K562 (cell line): Measurements from ENCODE around the gene HBB. TPM values are rescaled to one million over a fixed set of nuclear protein-coding genes. Genes with fewer than 3 reads are reported as not detected.
A peak's percentile ranks its signal among the peaks of the same experiment; 100 is the strongest.

Experiments
- COPS2 ChIP-seq: fragments of 450-650 bp; conservative IDR thresholded peaks from 2 replicates; pipeline ENCODE4 v1.6.1; 2016; ENCODE audit warnings: mild to moderate bottlenecking, moderate library complexity
- ESRRA ChIP-seq: fragments of 450-650 bp; IDR thresholded peaks from 2 replicates; pipeline ENCODE4 v1.6.1; 2014; ENCODE audit warnings: low read depth, mild to moderate bottlenecking, moderate library complexity, borderline replicate concordance
- MGA ChIP-seq: fragments of 450-650 bp; IDR thresholded peaks from 2 replicates; pipeline ENCODE4 v1.6.1; 2016; ENCODE audit warnings: mild to moderate bottlenecking, moderate library complexity
- NELFE ChIP-seq: IDR thresholded peaks from 2 replicates; pipeline ENCODE4 v1.6.1; 2011; ENCODE audit warnings: mild to moderate bottlenecking; ENCODE audit not compliant: insufficient read depth, insufficient read length
- POLR2G ChIP-seq: fragments of 200-400 bp; formaldehyde crosslinking; IDR thresholded peaks from 2 replicates; pipeline ENCODE4 v1.6.1; 2017; ENCODE audit warnings: low read depth, mild to moderate bottlenecking, antibody characterized with exemption, low read length, moderate library complexity
- PTTG1 ChIP-seq: fragments of 450-650 bp; IDR thresholded peaks from 2 replicates; pipeline ENCODE4 v1.6.1; 2016; ENCODE audit warnings: low read depth, mild to moderate bottlenecking, missing genetic modification characterization, missing compliant biosample characterization
- RBFOX2 ChIP-seq: fragments of 200-400 bp; formaldehyde crosslinking; IDR thresholded peaks from 2 replicates; pipeline ENCODE4 v1.6.1; 2017; ENCODE audit warnings: low read depth, mild to moderate bottlenecking, low read length, moderate library complexity
- RCOR1 ChIP-seq, 2 experiments: IDR thresholded peaks; 2 replicates each; pipeline ENCODE4 v1.6.1; 2012; ENCODE audit warnings: low read depth in 2 of 2, low read length in 2 of 2, borderline replicate concordance in 1 of 2, improper control_type of control experiment in 1 of 2
- SP2 ChIP-seq: IDR thresholded peaks from 2 replicates; pipeline ENCODE4 v1.6.1; 2011; ENCODE audit warnings: mild to moderate bottlenecking, low read depth, low read length, moderate library complexity; ENCODE audit not compliant: poor library complexity, severe bottlenecking; ENCODE audit errors: extremely low read depth
- TRIM24 ChIP-seq, 2 experiments: fragments of 450-650 bp; IDR thresholded peaks; 2 replicates each; pipeline ENCODE4 v1.6.1; 2016
- ZNF347 ChIP-seq: fragments of 450-650 bp; formaldehyde crosslinking; IDR thresholded peaks from 2 replicates; pipeline ENCODE4 v1.4.0; 2020; ENCODE audit warnings: low read depth, mild to moderate bottlenecking, moderate library complexity
- ZNF77 ChIP-seq: fragments of 250-450 bp; sonication (Bioruptor Pico); IDR thresholded peaks from 2 replicates; pipeline ENCODE4 v1.5.0; 2020
- polyA plus RNA-seq, 8 experiments: library from polyadenylated mRNA; depleted of rRNA in 4 of 8; stranded (reverse) in 5 of 8; unstranded in 3 of 8; fragments of >200 nt; fragmentation: Nextera tagmentation in 2 of 8; fragmentation: Illumina TruSeq in 1 of 8; extraction: Ambion mirVana in 2 of 8; extraction: Trizol in 1 of 8; gene quantifications; 2 replicates each; pipeline versions ENCODE4 v1.2.1 to v1.2.3, GENCODE V29; 2011 to 2014; ENCODE audit warnings: inconsistent platforms in 1 of 8, missing spikeins in 1 of 8
- total RNA-seq, 7 experiments: library from RNA; depleted of rRNA in 6 of 7; stranded (reverse); fragments of >200 nt in 6 of 7; fragmentation: Illumina TruSeq in 2 of 7; extraction: Trizol in 2 of 7; gene quantifications; 2 replicates each; pipeline versions ENCODE4 v1.2.1 to v1.2.3, GENCODE V29; 2011 to 2021; ENCODE audit warnings: low replicate concordance in 1 of 7

The HBB gene
- total and polyA plus RNA-seq, 9 of the 15 experiments (the other 6 are each of a cell fraction or from before 2014, with no cell fraction given): 0.33 to 3.4 (median 1.2) TPM; not detected in 2

- peak; percentile 40; the same call in 1 of the 2 replicates for TF ChIP-seq RBFOX2
- TF ChIP-seq NELFE: no peak
- no peak for TF ChIP-seq ZNF347
- no peak for TF ChIP-seq COPS2
- TF ChIP-seq TRIM24 (IDR thresholded peaks at IDR 0.05): no peak
- TF ChIP-seq POLR2G: peak; percentile 51
- TF ChIP-seq SP2: no peak
- TF ChIP-seq ZNF77: 0 out of 2 replicates have a peak, but pooled peaks have one; percentile 34
- TF ChIP-seq RCOR1 (IDR thresholded peaks at IDR 0.05; ENCODE audit: borderline replicate concordance in 1 of 2, low read depth in 2 of 2, low read length in 2 of 2): no peak
- no peak for TF ChIP-seq PTTG1 (tag)
- TF ChIP-seq ESRRA: no peak
- TF ChIP-seq MGA: no peak
Observed at GRCh38 chr11:5266609-5267008, 39.7 kb upstream of the HBB start (continued).
